GM12892 (cell line): Measurements from ENCODE around the gene TRPC4AP.

Experiments used
- POLR2A ChIP-seq: IDR thresholded peaks from 2 replicates; pipeline ENCODE4 v1.6.1; 2011; ENCODE audit warnings: low read depth, low read length, control low read depth
- POLR2AphosphoS5 ChIP-seq: IDR thresholded peaks from 2 replicates; pipeline ENCODE4 v1.6.1; 2011; ENCODE audit warnings: low read depth, low read length, control low read depth
- TAF1 ChIP-seq: IDR thresholded peaks from 2 replicates; pipeline ENCODE4 v1.6.1; 2011; ENCODE audit warnings: low read depth, mild to moderate bottlenecking, control low read depth, low read length, borderline replicate concordance

DNA sequence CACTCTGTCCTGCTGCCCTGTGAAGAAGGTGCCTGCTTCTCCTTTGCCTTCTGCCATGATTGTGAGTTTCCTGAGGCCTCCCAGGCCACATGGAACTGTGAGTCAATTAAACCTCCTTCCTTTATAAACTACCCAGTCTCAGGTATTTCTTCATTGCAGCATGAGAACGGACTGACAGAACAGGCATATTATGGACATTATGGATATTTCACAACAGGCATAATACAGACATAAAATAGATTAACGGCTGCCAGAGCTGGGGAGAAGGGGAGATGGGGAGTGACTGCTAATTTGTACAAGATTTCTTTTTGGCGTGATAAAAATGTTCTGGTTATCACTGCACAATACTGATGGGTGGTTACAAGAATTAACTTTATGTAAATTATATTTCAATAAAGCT, 29.4 kb downstream of the TRPC4AP start:
- TF ChIP-seq POLR2AphosphoS5 (no peak), POLR2A (no peak), TAF1 (no peak)
